IMR-90 (cell line): ENCODE data around the gene MS4A6E. TPM values are rescaled to one million over a fixed set of nuclear protein-coding genes. Genes with fewer than 3 reads are reported as not detected.

Source experiments
- ATAC-seq: fragments of 200-7000 bp; cut with Tn5 transposase; 2 replicates; pipeline ENCODE4 v1.9.1; 2020; ENCODE audit warnings: low read depth, mild to moderate bottlenecking, moderate library complexity
- Bru-seq: library from RNA; stranded (reverse); fragments of 400-500 nt; gene quantifications from one replicate; lab custom pipeline; 2021; lab: Mats Ljungman, UMichigan
- BruChase-seq, 2 experiments: library from RNA; stranded (reverse); fragments of 400-500 nt; gene quantifications; one replicate each; lab custom pipeline; 2021; lab: Mats Ljungman, UMichigan
- BruUV-seq: library from RNA; stranded (reverse); fragments of 400-500 nt; replicated peaks from 2 replicates; lab custom pipeline; 2021; lab: Mats Ljungman, UMichigan
- CTCF ChIA-PET: fragments of 300-600 bp; formaldehyde crosslinking; extraction: SDS; loops from one replicate; lab custom pipeline; 2021; ENCODE audit warnings: antibody characterized with exemption; lab: Yijun Ruan, JAX
- POLR2A ChIA-PET: fragments of 300-600 bp; sonication (Branson Sonifier 250); formaldehyde crosslinking; loops from one replicate; lab custom pipeline; 2022; ENCODE audit warnings: antibody characterized with exemption; ENCODE audit not compliant: unreplicated experiment; lab: Charles Lee
- DNase-seq: peaks from one replicate; pipeline ENCODE4 v3.0.0; 2013
- H2AFZ ChIP-seq: replicated peaks from 2 replicates; pipeline ENCODE3; 2013; ENCODE audit warnings: low read length, mild to moderate bottlenecking; ENCODE audit not compliant: poor library complexity
- H2AK5ac ChIP-seq: 2 replicates; pipeline ENCODE4 v1.6.1; 2013; ENCODE audit warnings: low read depth, low read length, inconsistent platforms
- H2AK9ac ChIP-seq: replicated peaks from 2 replicates; pipeline ENCODE3; 2013; ENCODE audit warnings: mild to moderate bottlenecking, low read depth, low read length, moderate library complexity; ENCODE audit not compliant: poor library complexity
- H2BK120ac ChIP-seq: 2 replicates; pipeline ENCODE4 v1.6.1; 2013; ENCODE audit warnings: low read depth, low read length, inconsistent platforms
- H2BK15ac ChIP-seq: 3 replicates; pipeline ENCODE4 v1.6.1; 2013; ENCODE audit warnings: low read depth, low read length, inconsistent platforms
- H2BK20ac ChIP-seq: 2 replicates; pipeline ENCODE4 v1.6.1; 2013; ENCODE audit warnings: low read depth, mild to moderate bottlenecking, inconsistent platforms, low read length, moderate library complexity
- H2BK5ac ChIP-seq: 2 replicates; pipeline ENCODE4 v1.6.1; 2013; ENCODE audit warnings: mild to moderate bottlenecking, low read depth, low read length, inconsistent platforms; ENCODE audit not compliant: poor library complexity, severe bottlenecking
- H3K14ac ChIP-seq: replicated peaks from 2 replicates; pipeline ENCODE4 v1.6.1; 2013; ENCODE audit warnings: low read depth, low read length, inconsistent platforms
- H3K18ac ChIP-seq: 2 replicates; pipeline ENCODE4 v1.6.1; 2013; ENCODE audit warnings: low read depth, low read length, control low read depth
- H3K23ac ChIP-seq: 2 replicates; pipeline ENCODE4 v1.6.1; 2013; ENCODE audit warnings: low read depth, low read length, inconsistent platforms
- H3K27ac ChIP-seq: 2 replicates; pipeline ENCODE4 v1.5.1; 2013; ENCODE audit warnings: mild to moderate bottlenecking, control low read depth, low read length; ENCODE audit not compliant: insufficient read depth
- H3K27me3 ChIP-seq: 2 replicates; pipeline ENCODE4 v1.6.1; 2013; ENCODE audit warnings: low read length; ENCODE audit not compliant: control insufficient read depth, insufficient read depth
- H3K36me3 ChIP-seq: 2 replicates; pipeline ENCODE4 v1.6.1; 2013; ENCODE audit warnings: low read length, mixed read lengths; ENCODE audit not compliant: control insufficient read depth, insufficient read depth
- H3K4ac ChIP-seq: 2 replicates; pipeline ENCODE4 v1.6.1; 2013; ENCODE audit warnings: low read depth, low read length, inconsistent platforms
- H3K4me1 ChIP-seq: 2 replicates; pipeline ENCODE4 v1.6.1; 2013; ENCODE audit warnings: low read length, mixed read lengths; ENCODE audit not compliant: control insufficient read depth, insufficient read depth
- H3K4me2 ChIP-seq: 2 replicates; pipeline ENCODE4 v1.6.1; 2013; ENCODE audit warnings: low read depth, mild to moderate bottlenecking, control low read depth, low read length, moderate library complexity
- H3K4me3 ChIP-seq: 2 replicates; pipeline ENCODE4 v1.5.1; 2013; ENCODE audit warnings: low read depth, mild to moderate bottlenecking, control low read depth, low read length, moderate library complexity; ENCODE audit not compliant: insufficient read depth
- H3K56ac ChIP-seq: 2 replicates; pipeline ENCODE4 v1.6.1; 2013; ENCODE audit warnings: low read length, inconsistent platforms; ENCODE audit not compliant: insufficient read depth; ENCODE audit errors: extremely low read depth
- H3K79me1 ChIP-seq, 2 experiments: 2 replicates each; pipeline ENCODE4 v1.6.1; 2013; ENCODE audit warnings: low read length in 2 of 2, inconsistent platforms in 1 of 2, low read depth in 1 of 2
- H3K9ac ChIP-seq: 2 replicates; pipeline ENCODE4 v1.6.1; 2013; ENCODE audit warnings: low read depth, low read length, control low read depth
- H3K9me1 ChIP-seq: 2 replicates; pipeline ENCODE4 v1.6.1; 2013; ENCODE audit warnings: low read length, inconsistent platforms; ENCODE audit not compliant: insufficient read depth
- H3K9me3 ChIP-seq: 2 replicates; pipeline ENCODE4 v1.6.1; 2013; ENCODE audit warnings: low read length; ENCODE audit not compliant: control insufficient read depth, insufficient read depth
- H4K20me1 ChIP-seq: 2 replicates; pipeline ENCODE4 v1.6.1; 2013; ENCODE audit warnings: low read length, inconsistent platforms; ENCODE audit not compliant: insufficient read depth
- H4K5ac ChIP-seq: 2 replicates; pipeline ENCODE4 v1.6.1; 2013; ENCODE audit warnings: mild to moderate bottlenecking, low read depth, low read length, control low read depth
- H4K8ac ChIP-seq, 2 experiments: 2 replicates each; pipeline ENCODE4 v1.6.1; 2013; ENCODE audit warnings: low read depth in 2 of 2, low read length in 2 of 2, control low read depth in 1 of 2, inconsistent platforms in 1 of 2
- H4K91ac ChIP-seq: 2 replicates; pipeline ENCODE4 v1.6.1; 2013; ENCODE audit warnings: low read depth, low read length, inconsistent platforms; ENCODE audit not compliant: insufficient read depth
- CEBPB ChIP-seq: IDR thresholded peaks from 2 replicates; pipeline ENCODE4 v1.6.1; 2012; ENCODE audit warnings: low read depth, low read length, improper control_type of control experiment
- CHD1 ChIP-seq: IDR thresholded peaks from 2 replicates; pipeline ENCODE4 v1.6.1; 2012; ENCODE audit warnings: low read depth, low read length, improper control_type of control experiment
- CTCF ChIP-seq: conservative IDR thresholded peaks from 2 replicates; pipeline ENCODE4 v1.5.1; 2012; ENCODE audit warnings: mild to moderate bottlenecking, low read depth, low read length, improper control_type of control experiment
- ELK1 ChIP-seq: fragments of 150-350 bp; IDR thresholded peaks from 2 replicates; pipeline ENCODE4 v1.6.1; 2016; ENCODE audit warnings: low read depth, mild to moderate bottlenecking, low read length, moderate library complexity, borderline replicate concordance
- FOS ChIP-seq: fragments of 150-350 bp; IDR thresholded peaks from 2 replicates; pipeline ENCODE4 v1.6.1; 2016; ENCODE audit warnings: low read depth, low read length
- MAFK ChIP-seq: IDR thresholded peaks from 2 replicates; pipeline ENCODE4 v1.6.1; 2012; ENCODE audit warnings: low read depth, low read length, improper control_type of control experiment
- MAZ ChIP-seq: IDR thresholded peaks from 2 replicates; pipeline ENCODE4 v1.6.1; 2012; ENCODE audit warnings: low read depth, mild to moderate bottlenecking, low read length, improper control_type of control experiment, moderate library complexity, borderline replicate concordance
- MXI1 ChIP-seq: IDR thresholded peaks from 2 replicates; pipeline ENCODE4 v1.6.1; 2012; ENCODE audit warnings: low read depth, mild to moderate bottlenecking, low read length, moderate library complexity, borderline replicate concordance
- NFE2L2 ChIP-seq: fragments of 150-350 bp; IDR thresholded peaks from 2 replicates; pipeline ENCODE4 v1.6.1; 2016; ENCODE audit warnings: low read depth, mild to moderate bottlenecking, low read length
- POLR2A ChIP-seq: IDR thresholded peaks from 2 replicates; pipeline ENCODE4 v1.6.1; 2012; ENCODE audit warnings: mild to moderate bottlenecking, low read depth, low read length
- RAD21 ChIP-seq: IDR thresholded peaks from 2 replicates; pipeline ENCODE4 v1.6.1; 2012; ENCODE audit warnings: low read length, improper control_type of control experiment
- RCOR1 ChIP-seq: IDR thresholded peaks from 2 replicates; pipeline ENCODE4 v1.6.1; 2012; ENCODE audit warnings: mild to moderate bottlenecking, low read length, improper control_type of control experiment; ENCODE audit not compliant: insufficient replicate concordance
- RFX5 ChIP-seq: IDR thresholded peaks from 2 replicates; pipeline ENCODE4 v1.8.0; 2012; ENCODE audit warnings: low read depth, mild to moderate bottlenecking, low read length, moderate library complexity
- SMC3 ChIP-seq: fragments of 150-350 bp; IDR thresholded peaks from 2 replicates; pipeline ENCODE4 v1.6.1; 2016; ENCODE audit warnings: low read depth, mild to moderate bottlenecking, antibody characterized with exemption, low read length, moderate library complexity
- USF2 ChIP-seq: fragments of 150-350 bp; IDR thresholded peaks from 2 replicates; pipeline ENCODE4 v1.6.1; 2017; ENCODE audit warnings: mild to moderate bottlenecking, antibody characterized with exemption, low read length, low read depth
- WGBS, 2 experiments: methylation state at CpG; one replicate each; pipeline versions ENCODE4 v1.1.5 to v1.1.7; 2013; ENCODE audit warnings: missing lambda C conversion rate in 2 of 2; ENCODE audit not compliant: insufficient read length in 1 of 2; ENCODE audit errors: extremely low coverage in 2 of 2; 5-methylcytosine and 5-hydroxymethylcytosine counted together
- dilution Hi-C: fragments of 300-500 bp; cut with HindIII; formaldehyde crosslinking; loops from one replicate; pipeline ENCODE4 v1.14.3; 2018; ENCODE audit warnings: low sequenced_read_pairs; ENCODE audit not compliant: unreplicated experiment
- in situ Hi-C: fragments of 300-500 bp; cut with MboI; formaldehyde crosslinking; loops from 3 replicates; pipeline ENCODE4 v1.14.3; 2019; ENCODE audit warnings: low sequenced_read_pairs, inconsistent platforms, mixed read lengths
- intact Hi-C: fragments of 100-400 bp; cut with micrococcal nuclease; formaldehyde crosslinking; loops from 2 replicates; pipeline ENCODE4 v1.10.0; 2022
- long read RNA-seq: library from polyadenylated mRNA; unstranded; transcript quantifications from one replicate; pipeline ENCODE4 v2.0.0, GENCODE V29; 2021; ENCODE audit not compliant: unreplicated experiment
- polyA plus RNA-seq, 3 experiments: library from polyadenylated mRNA; depleted of rRNA; stranded (reverse); fragments of >200 nt; gene quantifications; 2 replicates each; pipeline ENCODE4 v1.2.3, GENCODE V29; 2012; ENCODE audit warnings: low replicate concordance in 1 of 3
- total RNA-seq: library from RNA; depleted of rRNA; stranded (reverse); fragments of >200 nt; gene quantifications from 2 replicates; pipeline ENCODE4 v1.2.3, GENCODE V29; 2012; rRNA removed

MS4A6E gene
- total RNA-seq (not detected in 2 replicates), polyA plus RNA-seq (2012; rRNA removed) (not detected in 2 replicates), Bru-seq, nascent RNA (not detected), BruChase-seq, experiment 1, labeled RNA remaining after a 6-hour chase (not detected), BruChase-seq, experiment 2, labeled RNA remaining after a 2-hour chase (not detected)
- not detected in 2 replicates for polyA plus RNA-seq (2012; cell fraction: cytosol; rRNA removed)
- not detected in 2 replicates for polyA plus RNA-seq (2012; cell fraction: nucleus; rRNA removed; ENCODE audit: low replicate concordance)
- long read RNA-seq, result 0 reads

GRCh38 chr11:60326955-60327354 is at the start of gene MS4A6E:
TSS of gene MS4A6E (plus strand) at chr11:60327255. CDS start at chr11:60334896, 7,641 bp downstream.
- no peak within 1 kb of the TSS for H3K14ac ChIP-seq
- no peak within 1 kb of the TSS for H4K8ac ChIP-seq
- DNase-seq (no peak), ATAC-seq (no peak)
- no peaks in the 10 kb centered on the region for H3K36me3 ChIP-seq
- no peaks in the 10 kb centered on the region for H3K27me3 ChIP-seq
- H2AK9ac ChIP-seq, result no peak within 1 kb of the TSS
- H4K20me1 ChIP-seq, result no peaks in the 10 kb centered on the region
- no peak within 1 kb of the TSS for H2BK120ac ChIP-seq
- intact Hi-C loops (no loop called here), dilution Hi-C loops (no loop called here), in situ Hi-C loops (loop anchor here (10.0 kb wide), 1 partner anchor 52 kb away; no protein-coding TSS in a partner anchor)
- no peak within 1 kb of the TSS for H2AK5ac ChIP-seq
- no peak within 1 kb of the TSS for H3K18ac ChIP-seq
- no peaks in the 10 kb centered on the region for H3K9me1 ChIP-seq
- H4K5ac ChIP-seq, result no peak within 1 kb of the TSS
- CTCF ChIA-PET, result no interaction called here
- H2AFZ ChIP-seq, result no peak within 1 kb of the TSS
- no peak within 1 kb of the TSS for H2BK20ac ChIP-seq
- H2BK5ac ChIP-seq, result no peak within 1 kb of the TSS
- BruUV-seq, result no TSS peak
- H3K4me2 ChIP-seq, result no peak within 1 kb of the TSS
- no peak within 1 kb of the TSS for H4K91ac ChIP-seq
- no peak within 1 kb of the TSS for H3K56ac ChIP-seq
- no peak within 1 kb of the TSS for H3K9ac ChIP-seq
- peaks cover 7% of the 10 kb centered on the region for H3K9me3 ChIP-seq
- no peak for TF ChIP-seq CTCF
- TF ChIP-seq RAD21, result no peak
- TF ChIP-seq CEBPB, result no peak
- TF ChIP-seq RCOR1, result no peak
- TF ChIP-seq POLR2A, result no peak
- no peak for TF ChIP-seq NFE2L2
- TF ChIP-seq USF2, result no peak
- TF ChIP-seq RFX5, result no peak
- TF ChIP-seq SMC3, result no peak
- no peak for TF ChIP-seq CHD1
- TF ChIP-seq FOS, result no peak
- no peak for TF ChIP-seq MAZ
- no peak for TF ChIP-seq MXI1
- TF ChIP-seq MAFK, result no peak
- no peak for TF ChIP-seq ELK1
- POLR2A ChIA-PET, result no interaction called here
- WGBS, 2 experiments, result no CpG with 5 or more reads among the region's 1 CpG
- no peaks in the 10 kb centered on the region for H3K79me1 ChIP-seq
- no peak within 1 kb of the TSS for H3K4ac ChIP-seq
- no peaks in the 10 kb centered on the region for H3K4me1 ChIP-seq
- H2BK15ac ChIP-seq, result no peak within 1 kb of the TSS
- no peak within 1 kb of the TSS for H3K27ac ChIP-seq
- H3K23ac ChIP-seq, result no peak within 1 kb of the TSS
- H3K4me3 ChIP-seq, result no peak within 1 kb of the TSS
